Small intestine (tissue), 7 donors: ENCODE data around the gene MACIR. TPM values are rescaled to one million over a fixed set of nuclear protein-coding genes. Genes with fewer than 3 reads are reported as not detected.
A peak's percentile ranks its signal among the peaks of the same experiment; 100 is the strongest.
"Not testable (repeated sequence)": the region's sequence is repeated elsewhere in the genome, so short reads cannot be mapped to it uniquely, and the experiment has no call there.

Source experiments
- DNase-seq, 2 donors: peaks; one replicate each; pipeline versions ENCODE4 v3.0.0 to v3.0.0-alpha.2; 2013
- FAIRE-seq: peaks from 2 replicates; lab custom pipeline; 2012; peaks lifted over from hg19 to GRCh38; lab: Jason Lieb, UNC
- H3K27ac ChIP-seq, 3 donors: one replicate each; pipeline ENCODE4 v1.5.1; 2013; ENCODE audit warnings: low read length in 2 of 3, mild to moderate bottlenecking in 2 of 3, control low read depth in 1 of 3, inconsistent platforms in 1 of 3, low read depth in 1 of 3, moderate library complexity in 1 of 3
- H3K27me3 ChIP-seq, 3 donors: one replicate each; pipeline ENCODE4 v1.6.1; 2013; ENCODE audit warnings: low read length in 3 of 3, inconsistent platforms in 1 of 3; ENCODE audit not compliant: control insufficient read depth in 3 of 3, insufficient read depth in 3 of 3
- H3K36me3 ChIP-seq, 3 donors: one replicate each; pipeline ENCODE4 v1.6.1; 2013; ENCODE audit warnings: low read length in 3 of 3, inconsistent platforms in 1 of 3, low read depth in 1 of 3, mild to moderate bottlenecking in 1 of 3, moderate library complexity in 1 of 3; ENCODE audit not compliant: control insufficient read depth in 3 of 3, insufficient read depth in 2 of 3
- H3K4me1 ChIP-seq, 3 donors: one replicate each; pipeline ENCODE4 v1.6.1; 2013; ENCODE audit warnings: low read length in 2 of 3, inconsistent platforms in 1 of 3, low read depth in 1 of 3, mild to moderate bottlenecking in 1 of 3, moderate library complexity in 1 of 3; ENCODE audit not compliant: control insufficient read depth in 3 of 3, insufficient read depth in 2 of 3
- H3K4me3 ChIP-seq, 3 donors: one replicate each; pipeline ENCODE4 v1.5.1; 2013; ENCODE audit warnings: low read length in 3 of 3, control low read depth in 1 of 3, inconsistent platforms in 1 of 3, low read depth in 1 of 3, mild to moderate bottlenecking in 1 of 3, moderate library complexity in 1 of 3
- H3K9me3 ChIP-seq, 2 donors: one replicate each; pipeline ENCODE4 v1.6.1; 2013; ENCODE audit warnings: low read depth in 1 of 2, low read length in 1 of 2; ENCODE audit not compliant: control insufficient read depth in 2 of 2, insufficient read depth in 1 of 2
- WGBS, 3 donors: extraction: QIAGEN DNeasy Blood & Tissue Kit; methylation state at CpG; one replicate each; pipeline ENCODE4 v1.1.7; 2013; 5-methylcytosine and 5-hydroxymethylcytosine counted together
- polyA plus RNA-seq, 4 donors: library from polyadenylated mRNA; stranded (reverse) in 3 of 4; unstranded in 1 of 4; fragments of 200-250 nt in 3 of 4; fragments of 120-200 nt in 1 of 4; gene quantifications; one replicate each; pipeline versions ENCODE4 v1.2.1 to v1.2.3, GENCODE V29; 2013
- donor health status: healthy with polysubstance abuse.
- donor health status: control.
- donor health status: control.
- donor health status: Bipolar disorder and iron deficiency.
- donor health status: healthy.

The MACIR gene
- polyA plus RNA-seq, 4 donors = 9.2 to 51.9 (median 16.7) TPM

- no peaks in the 10 kb centered on the region for H3K27me3 ChIP-seq
- FAIRE-seq (no peak), DNase-seq (peak in 1 of 2 donors; percentile 74)
- H3K27ac ChIP-seq = peak overlapping the region in 1 of 3 donors; percentile 72
- no peaks in the 10 kb centered on the region for H3K9me3 ChIP-seq
- WGBS, 3 donors = 70 to 77% (median 71%) methylated on average over 5 of the region's 5 CpGs
- H3K4me3 ChIP-seq = no peak overlapping the region
- peaks cover 0 to 5% (median 0%) of the 10 kb centered on the region in 3 donors for H3K4me1 ChIP-seq
- no peaks in the 10 kb centered on the region for H3K36me3 ChIP-seq
Observed at GRCh38 chr5:103218164-103218563, 40.4 kb upstream of the MACIR start.

DNA sequence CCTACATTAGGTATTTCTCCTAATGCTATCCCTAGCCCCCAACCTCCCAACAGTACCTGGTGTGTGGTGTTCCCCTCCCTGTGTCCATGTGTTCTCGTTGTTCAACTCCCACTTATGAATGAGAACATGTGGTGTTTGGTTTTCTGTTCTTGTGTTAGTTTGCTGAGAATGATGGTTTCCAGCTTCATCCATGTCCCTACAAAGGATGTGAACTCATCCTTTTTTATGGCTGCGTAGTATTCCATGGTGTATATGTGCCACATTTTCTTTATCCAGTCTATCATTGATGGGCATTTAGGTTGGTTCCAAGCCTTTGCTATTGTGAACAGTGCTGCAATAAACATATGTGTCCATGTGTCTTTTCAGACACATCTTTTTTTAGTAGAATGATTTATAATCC, 39.5 kb upstream of the MACIR start:
- not testable (repeated sequence) for H3K4me3 ChIP-seq, H3K27me3 ChIP-seq, H3K4me1 ChIP-seq, H3K9me3 ChIP-seq, H3K36me3 ChIP-seq, DNase-seq, FAIRE-seq
- WGBS, 3 donors = 95 to 98% (median 95%) methylated on average over 2 of the region's 2 CpGs
- H3K27ac ChIP-seq = peak overlapping the region in 1 of 3 donors; percentile 72

DNA sequence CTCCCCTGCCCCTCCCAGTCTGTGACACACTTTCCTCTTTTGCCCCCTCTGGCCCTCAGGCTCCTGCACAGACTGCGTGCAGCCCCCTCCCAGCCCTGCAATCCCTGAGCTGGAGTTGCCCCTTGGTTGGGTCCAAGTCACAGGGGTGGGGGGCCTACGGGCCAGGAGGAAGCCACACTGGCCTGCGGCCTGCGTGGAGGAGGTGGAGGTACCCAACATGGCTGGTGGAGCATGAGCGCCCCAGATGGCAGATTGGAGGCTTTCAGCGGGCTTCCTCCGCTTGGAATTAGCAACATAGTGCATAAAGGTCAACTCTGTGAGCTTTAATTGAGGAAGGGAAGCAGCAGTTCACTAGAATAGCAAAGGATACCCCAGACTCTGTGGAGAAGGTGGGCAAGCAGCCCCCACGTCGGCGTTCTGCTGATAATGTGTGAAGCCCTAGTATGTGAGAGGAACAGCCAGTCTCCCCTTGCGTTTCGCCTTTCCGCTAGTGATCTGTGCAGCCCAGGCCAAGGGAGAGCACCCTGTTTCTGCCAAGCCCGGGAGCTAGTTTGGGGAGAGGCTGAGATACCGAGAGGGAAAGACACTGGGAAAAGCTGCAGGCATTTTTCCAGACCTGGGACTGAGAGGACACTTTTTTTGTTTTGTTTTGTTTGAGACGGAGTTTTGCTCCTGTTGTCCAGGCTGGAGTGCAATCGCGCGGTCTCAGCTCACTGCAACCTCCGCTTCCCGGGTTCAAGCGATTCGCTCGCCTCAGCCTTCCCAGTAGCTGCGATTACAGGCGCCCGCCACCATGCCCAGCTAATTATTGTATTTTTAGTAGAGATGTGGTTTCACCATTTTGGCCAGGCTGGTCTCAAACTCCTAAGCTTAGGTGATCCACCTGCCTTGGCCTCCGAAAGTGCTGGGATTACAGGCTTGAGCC, 35.3 kb upstream of the MACIR start:
- Histone ChIP-seq H3K4me1 (no peaks in the 10 kb centered on the region), H3K9me3 (no peaks in the 10 kb centered on the region), H3K4me3 (no peak overlapping the region), H3K27me3 (no peaks in the 10 kb centered on the region), H3K27ac (no peak overlapping the region), H3K36me3 (no peaks in the 10 kb centered on the region)
- DNase-seq (no peak), FAIRE-seq (no peak)
- WGBS, 3 donors = 90 to 93% (median 93%) methylated on average over 28 of the region's 28 CpGs

DNA sequence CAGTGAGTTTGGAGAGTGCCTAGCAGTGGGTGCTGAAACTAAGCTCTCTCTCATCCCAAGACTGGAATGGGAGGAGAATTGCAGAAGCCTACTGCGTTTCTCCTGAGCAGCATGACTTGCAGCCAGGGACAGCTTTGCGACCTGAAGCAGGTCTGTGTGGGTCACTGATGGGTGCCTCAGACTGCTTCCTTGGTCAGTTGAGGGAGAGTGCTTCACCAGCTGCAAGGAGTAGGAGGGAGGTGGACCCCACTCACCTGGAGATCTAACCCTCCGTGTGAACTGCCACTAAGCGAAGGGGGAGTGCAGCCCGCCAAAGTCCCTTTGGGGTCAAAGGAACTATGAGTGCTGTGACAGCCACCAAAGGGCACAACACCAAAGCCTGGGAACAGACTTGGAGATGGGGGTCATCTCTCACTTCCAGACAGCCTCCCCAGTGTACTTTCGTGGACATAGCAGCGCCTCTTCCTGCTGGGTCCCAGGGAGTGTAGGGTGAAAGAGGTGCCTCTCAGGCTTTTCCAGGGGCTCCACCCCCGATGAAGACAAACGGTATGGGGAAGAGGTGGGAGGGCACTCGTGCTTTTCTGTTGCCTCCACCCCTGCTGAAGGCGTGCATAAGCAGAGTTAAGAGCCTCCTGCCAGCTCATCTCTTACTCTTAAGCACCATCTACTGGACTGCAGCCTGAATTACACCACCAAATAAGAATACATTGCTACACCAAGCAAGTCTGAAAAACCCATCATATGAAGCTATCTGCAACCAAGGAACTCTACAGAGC, 34.3 kb upstream of the MACIR start:
- H3K4me3 ChIP-seq = no peak overlapping the region
- no peaks in the 10 kb centered on the region for H3K27me3 ChIP-seq
- 56 to 57% (median 56%) methylated on average over 11 of the region's 11 CpGs for WGBS, 3 donors
- DNase-seq (peak; percentile 62 to 83), FAIRE-seq (no peak)
- no peaks in the 10 kb centered on the region for H3K36me3 ChIP-seq
- H3K9me3 ChIP-seq = no peaks in the 10 kb centered on the region
- H3K4me1 ChIP-seq = no peaks in the 10 kb centered on the region
- no peak overlapping the region for H3K27ac ChIP-seq

DNA sequence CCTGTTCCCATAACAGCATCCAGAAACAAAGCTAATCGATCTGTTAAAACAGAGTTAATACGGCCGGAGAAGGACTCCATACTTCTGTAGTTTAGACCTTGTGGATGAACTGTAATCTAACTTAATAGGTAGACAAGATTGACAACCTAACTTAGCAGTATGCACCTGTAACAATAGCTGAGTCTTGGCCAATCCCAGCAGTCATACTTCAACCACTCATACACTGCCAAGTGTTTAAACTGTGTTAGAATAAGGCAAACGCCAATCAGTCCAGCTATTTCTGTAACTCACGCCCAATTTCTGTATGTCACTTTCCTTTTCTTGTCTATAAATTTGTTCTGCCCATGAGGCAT, 33.7 kb upstream of the MACIR start:
- H3K27me3 ChIP-seq = no peaks in the 10 kb centered on the region
- H3K9me3 ChIP-seq = no peaks in the 10 kb centered on the region
- no peaks in the 10 kb centered on the region for H3K36me3 ChIP-seq
- 79 to 85% (median 81%) methylated on average over 5 of the region's 5 CpGs for WGBS, 3 donors
- no peak for DNase-seq
- H3K4me3 ChIP-seq = no peak overlapping the region
- no peaks in the 10 kb centered on the region for H3K4me1 ChIP-seq
- H3K27ac ChIP-seq = no peak overlapping the region
- FAIRE-seq = no peak

DNA sequence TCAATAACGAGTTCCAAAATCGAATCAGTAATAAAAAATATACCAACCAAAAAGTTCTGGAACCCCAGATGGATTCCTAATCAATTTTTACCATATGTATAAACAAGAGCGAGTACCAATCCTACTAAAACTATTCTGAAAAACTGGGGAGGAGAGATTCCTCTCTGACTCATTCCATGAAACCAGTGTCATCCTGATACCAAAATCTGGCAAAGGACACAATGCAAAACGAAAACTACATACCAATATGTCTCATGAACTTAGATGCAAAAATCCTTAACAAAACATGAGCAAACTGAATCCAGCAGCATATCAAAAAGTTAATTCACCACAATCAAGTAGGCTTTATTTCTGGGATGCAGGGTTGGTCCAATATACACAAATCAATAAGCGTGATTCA, 30.5 kb upstream of the MACIR start:
- Histone ChIP-seq H3K27me3 (no peaks in the 10 kb centered on the region), H3K27ac (no peak overlapping the region), H3K9me3 (no peaks in the 10 kb centered on the region), H3K4me3 (no peak overlapping the region), H3K36me3 (no peaks in the 10 kb centered on the region), H3K4me1 (no peaks in the 10 kb centered on the region)
- no peak for FAIRE-seq
- 83 to 91% (median 88%) methylated on average over 5 of the region's 5 CpGs for WGBS, 3 donors
- DNase-seq = no peak

- no peak for FAIRE-seq
- WGBS, 3 donors = 63 to 83% (median 74%) methylated on average over 1 of the region's 1 CpG
- DNase-seq = no peak
Observed at GRCh38 chr5:103228588-103228987, 30.0 kb upstream of the MACIR start.

GRCh38 chr5:103232393-103232999, 26.1 kb upstream of the MACIR start:
- H3K4me1 ChIP-seq = peaks cover 0 to 6% (median 0%) of the 10 kb centered on the region in 3 donors
- FAIRE-seq (peak; percentile 23), DNase-seq (peak; percentile 58 to 65)
- WGBS, 3 donors = 66 to 77% (median 70%) methylated on average over 7 of the region's 7 CpGs
- no peaks in the 10 kb centered on the region for H3K36me3 ChIP-seq
- H3K9me3 ChIP-seq = no peaks in the 10 kb centered on the region
- no peaks in the 10 kb centered on the region for H3K27me3 ChIP-seq
- no peak overlapping the region for H3K27ac ChIP-seq
- H3K4me3 ChIP-seq = no peak overlapping the region

More at GRCh38 chr5:103228588-103228987, 30.0 kb upstream of the MACIR start:
- Histone ChIP-seq H3K4me1 (peaks cover 0 to 1% (median 0%) of the 10 kb centered on the region in 3 donors), H3K36me3 (no peaks in the 10 kb centered on the region), H3K27me3 (no peaks in the 10 kb centered on the region), H3K9me3 (no peaks in the 10 kb centered on the region), H3K4me3 (no peak overlapping the region), H3K27ac (no peak overlapping the region)
